ENCODE results near the gene DDIT3.

DNA sequence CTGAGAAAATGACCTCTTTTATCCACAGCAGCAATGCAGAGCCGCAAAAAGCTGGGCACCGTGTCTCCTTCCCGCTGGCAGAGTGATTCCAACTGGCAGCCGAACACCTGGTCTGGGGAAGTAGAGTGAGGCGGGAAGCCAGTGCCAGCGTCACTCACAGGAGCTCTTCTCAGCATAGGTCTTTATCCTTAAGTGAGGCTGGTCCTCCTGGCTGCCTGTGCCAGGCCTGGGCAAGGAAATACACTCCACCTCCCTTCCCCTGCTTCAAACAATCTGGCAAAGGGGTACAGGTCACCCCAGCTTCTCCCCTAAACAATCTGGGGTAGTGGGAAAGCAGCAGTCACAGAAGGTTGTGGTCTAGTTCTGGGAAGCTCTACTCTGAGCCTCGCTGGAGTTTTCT is 45.5 kb downstream of the DDIT3 start:
- TF ChIP-seq, protein P1, sequence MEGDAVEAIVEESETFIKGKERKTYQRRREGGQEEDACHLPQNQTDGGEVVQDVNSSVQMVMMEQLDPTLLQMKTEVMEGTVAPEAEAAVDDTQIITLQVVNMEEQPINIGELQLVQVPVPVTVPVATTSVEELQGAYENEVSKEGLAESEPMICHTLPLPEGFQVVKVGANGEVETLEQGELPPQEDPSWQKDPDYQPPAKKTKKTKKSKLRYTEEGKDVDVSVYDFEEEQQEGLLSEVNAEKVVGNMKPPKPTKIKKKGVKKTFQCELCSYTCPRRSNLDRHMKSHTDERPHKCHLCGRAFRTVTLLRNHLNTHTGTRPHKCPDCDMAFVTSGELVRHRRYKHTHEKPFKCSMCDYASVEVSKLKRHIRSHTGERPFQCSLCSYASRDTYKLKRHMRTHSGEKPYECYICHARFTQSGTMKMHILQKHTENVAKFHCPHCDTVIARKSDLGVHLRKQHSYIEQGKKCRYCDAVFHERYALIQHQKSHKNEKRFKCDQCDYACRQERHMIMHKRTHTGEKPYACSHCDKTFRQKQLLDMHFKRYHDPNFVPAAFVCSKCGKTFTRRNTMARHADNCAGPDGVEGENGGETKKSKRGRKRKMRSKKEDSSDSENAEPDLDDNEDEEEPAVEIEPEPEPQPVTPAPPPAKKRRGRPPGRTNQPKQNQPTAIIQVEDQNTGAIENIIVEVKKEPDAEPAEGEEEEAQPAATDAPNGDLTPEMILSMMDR (conservative IDR thresholded peaks at IDR 0.05), result no peak
- no peak for TF ChIP-seq EZH2 (IDR thresholded peaks at IDR 0.05; ENCODE audit: low read depth)
